Type B pancreatic cell (in vitro differentiated cells): ENCODE measurements around the gene DUSP22. TPM values are rescaled to one million over a fixed set of nuclear protein-coding genes. Genes with fewer than 3 reads are reported as not detected.
"Not testable (repeated sequence)": the region's sequence is repeated elsewhere in the genome, so short reads cannot be mapped to it uniquely, and the experiment has no call there.

ENCODE experiments used
- DNase-seq: peaks from one replicate; pipeline ENCODE4 v3.0.0; 2021; ENCODE audit warnings: mixed read lengths; ENCODE audit not compliant: unreplicated experiment; ENCODE audit errors: extremely low spot score
- H3K27ac Mint-ChIP-seq: 2 replicates; pipeline ENCODE4 v1.8.0; 2021; ENCODE audit warnings: mild to moderate bottlenecking, mixed read lengths
- H3K27me3 Mint-ChIP-seq: 2 replicates; pipeline ENCODE4 v1.8.0; 2021; ENCODE audit warnings: mixed read lengths
- H3K36me3 Mint-ChIP-seq: 2 replicates; pipeline ENCODE4 v1.8.0; 2021; ENCODE audit warnings: mixed read lengths
- H3K4me1 Mint-ChIP-seq: one replicate; pipeline ENCODE4 v1.8.0; 2021; ENCODE audit warnings: mixed read lengths; ENCODE audit not compliant: unreplicated experiment
- H3K4me3 Mint-ChIP-seq: 2 replicates; pipeline ENCODE4 v1.8.0; 2021; ENCODE audit warnings: mild to moderate bottlenecking, mixed read lengths
- H3K9me3 Mint-ChIP-seq: 2 replicates; pipeline ENCODE4 v1.8.0; 2021; ENCODE audit warnings: mixed read lengths
- total RNA-seq: library from RNA; stranded (reverse); gene quantifications from 2 replicates; pipeline ENCODE4 v1.2.1, GENCODE V29; 2021; ENCODE audit warnings: low replicate concordance
- TF ChIP-seq, protein P1 (sequence below): fragments of 200-600 bp; sonication (generic); conservative IDR thresholded peaks from 2 replicates; pipeline ENCODE4 v1.5.0; 2021; ENCODE audit warnings: antibody characterized with exemption, mild to moderate bottlenecking

The DUSP22 gene
- total RNA-seq, 1 donor from 2014 or later, result 25.0 TPM

DNA sequence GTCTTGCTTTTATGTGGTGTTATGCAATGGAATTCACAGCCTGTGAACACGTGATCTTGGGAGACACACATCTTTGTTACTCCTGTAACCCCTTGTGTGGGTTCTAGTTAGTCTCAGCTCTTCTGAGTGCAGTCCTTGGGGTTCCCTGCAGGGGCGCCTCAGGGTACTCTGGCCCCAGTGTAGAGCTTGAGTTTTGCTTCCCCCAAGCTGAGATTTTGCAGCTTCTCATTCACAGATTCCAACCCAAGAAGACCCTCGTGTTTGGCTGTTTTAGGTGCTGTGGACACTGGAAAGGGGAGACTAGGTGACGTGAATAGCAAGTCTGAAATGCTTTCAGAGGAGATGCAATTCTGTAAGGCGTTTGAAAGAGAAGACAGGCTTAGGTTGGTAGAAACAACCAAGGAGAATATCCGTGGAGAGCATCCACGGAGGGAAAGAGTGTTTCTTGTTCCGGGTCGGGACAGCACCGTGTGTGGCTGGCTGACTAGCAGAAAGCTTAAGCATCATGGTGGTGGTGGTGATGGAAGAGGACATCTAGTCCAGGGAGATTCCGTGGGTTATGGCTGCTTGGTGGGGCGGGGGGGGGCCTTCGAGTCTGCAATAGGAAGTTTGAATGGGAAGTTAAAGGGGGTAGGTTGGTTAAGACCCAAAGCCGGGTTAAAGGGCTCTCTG is 30.1 kb downstream of the DUSP22 start:
- TF ChIP-seq, protein P1, sequence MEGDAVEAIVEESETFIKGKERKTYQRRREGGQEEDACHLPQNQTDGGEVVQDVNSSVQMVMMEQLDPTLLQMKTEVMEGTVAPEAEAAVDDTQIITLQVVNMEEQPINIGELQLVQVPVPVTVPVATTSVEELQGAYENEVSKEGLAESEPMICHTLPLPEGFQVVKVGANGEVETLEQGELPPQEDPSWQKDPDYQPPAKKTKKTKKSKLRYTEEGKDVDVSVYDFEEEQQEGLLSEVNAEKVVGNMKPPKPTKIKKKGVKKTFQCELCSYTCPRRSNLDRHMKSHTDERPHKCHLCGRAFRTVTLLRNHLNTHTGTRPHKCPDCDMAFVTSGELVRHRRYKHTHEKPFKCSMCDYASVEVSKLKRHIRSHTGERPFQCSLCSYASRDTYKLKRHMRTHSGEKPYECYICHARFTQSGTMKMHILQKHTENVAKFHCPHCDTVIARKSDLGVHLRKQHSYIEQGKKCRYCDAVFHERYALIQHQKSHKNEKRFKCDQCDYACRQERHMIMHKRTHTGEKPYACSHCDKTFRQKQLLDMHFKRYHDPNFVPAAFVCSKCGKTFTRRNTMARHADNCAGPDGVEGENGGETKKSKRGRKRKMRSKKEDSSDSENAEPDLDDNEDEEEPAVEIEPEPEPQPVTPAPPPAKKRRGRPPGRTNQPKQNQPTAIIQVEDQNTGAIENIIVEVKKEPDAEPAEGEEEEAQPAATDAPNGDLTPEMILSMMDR, result no peak
- H3K9me3 Mint-ChIP-seq, result no peaks in the 10 kb centered on the region
- H3K4me1 Mint-ChIP-seq, result peaks cover under 1% of the 10 kb centered on the region
- no peak overlapping the region for H3K27ac Mint-ChIP-seq
- H3K4me3 Mint-ChIP-seq, result no peak overlapping the region
- H3K36me3 Mint-ChIP-seq, result peaks cover 1% of the 10 kb centered on the region
- H3K27me3 Mint-ChIP-seq, result no peaks in the 10 kb centered on the region
- no peak for DNase-seq

DNA sequence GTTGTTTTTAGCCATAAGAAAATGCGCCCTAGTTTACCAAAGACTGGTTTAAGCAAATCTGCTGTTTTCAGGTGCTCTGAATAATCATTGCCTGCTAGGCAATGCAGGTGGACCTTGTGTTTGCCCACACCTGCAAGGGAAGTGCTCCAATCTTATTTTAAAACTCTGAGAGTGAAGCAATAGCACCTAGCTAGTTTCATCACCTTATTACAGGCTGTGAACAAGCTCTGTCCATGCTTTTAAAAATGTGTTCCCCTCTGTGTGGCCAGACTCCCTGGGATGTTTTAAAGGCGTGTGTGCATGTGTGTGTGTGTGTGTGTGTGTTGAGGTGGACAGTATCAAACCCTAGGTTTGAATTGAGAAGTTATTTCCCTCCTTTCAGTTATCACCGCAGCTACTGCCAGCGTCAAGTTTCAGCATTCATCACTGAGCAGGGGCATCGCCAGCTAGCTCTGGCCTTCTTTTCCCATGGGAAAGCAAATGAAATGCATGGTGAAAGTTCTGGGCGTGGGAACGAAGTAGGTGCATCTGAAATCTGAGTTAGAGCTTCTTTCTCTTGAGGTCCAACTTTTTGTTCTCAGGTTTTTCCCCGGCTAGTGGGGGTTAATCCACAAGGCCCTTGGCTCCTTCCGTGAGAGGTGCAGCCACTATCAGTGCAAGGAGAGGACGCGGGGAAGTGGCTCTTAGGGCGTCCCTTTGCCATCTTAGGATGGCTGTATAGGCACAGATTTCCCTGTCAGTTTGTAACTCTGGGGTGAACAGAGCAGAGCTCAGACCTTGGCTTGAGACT is 30.8 kb downstream of the DUSP22 start:
- no peaks in the 10 kb centered on the region for H3K9me3 Mint-ChIP-seq
- TF ChIP-seq, protein P1, result no peak
- H3K36me3 Mint-ChIP-seq, result peaks cover 6% of the 10 kb centered on the region
- no peaks in the 10 kb centered on the region for H3K4me1 Mint-ChIP-seq
- no peak overlapping the region for H3K4me3 Mint-ChIP-seq
- no peak overlapping the region for H3K27ac Mint-ChIP-seq
- no peak for DNase-seq
- H3K27me3 Mint-ChIP-seq, result no peaks in the 10 kb centered on the region

DNA sequence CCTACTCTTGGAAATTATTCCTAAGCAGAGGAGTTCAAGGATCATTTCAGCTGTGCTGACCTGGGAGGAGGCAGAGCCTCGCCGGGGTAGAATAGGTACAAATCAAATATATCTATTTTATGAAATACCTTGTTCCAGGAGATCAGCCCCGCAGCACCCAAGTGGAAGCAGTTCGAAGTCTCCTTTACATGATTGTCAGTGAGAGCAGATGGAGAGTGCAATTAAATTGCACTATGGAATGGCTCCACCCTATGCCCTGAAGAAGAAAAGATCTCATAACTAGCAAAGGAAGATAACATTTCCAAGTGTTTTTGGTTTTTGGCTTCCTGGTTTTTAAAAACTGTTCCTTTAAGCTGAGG is 31.4 kb downstream of the DUSP22 start:
- no peaks in the 10 kb centered on the region for H3K4me1 Mint-ChIP-seq
- TF ChIP-seq, protein P1, result no peak
- H3K4me3 Mint-ChIP-seq, result no peak overlapping the region
- H3K27me3 Mint-ChIP-seq, result no peaks in the 10 kb centered on the region
- H3K9me3 Mint-ChIP-seq, result no peaks in the 10 kb centered on the region
- H3K36me3 Mint-ChIP-seq, result peaks cover 6% of the 10 kb centered on the region
- no peak overlapping the region for H3K27ac Mint-ChIP-seq
- no peak for DNase-seq

DNA sequence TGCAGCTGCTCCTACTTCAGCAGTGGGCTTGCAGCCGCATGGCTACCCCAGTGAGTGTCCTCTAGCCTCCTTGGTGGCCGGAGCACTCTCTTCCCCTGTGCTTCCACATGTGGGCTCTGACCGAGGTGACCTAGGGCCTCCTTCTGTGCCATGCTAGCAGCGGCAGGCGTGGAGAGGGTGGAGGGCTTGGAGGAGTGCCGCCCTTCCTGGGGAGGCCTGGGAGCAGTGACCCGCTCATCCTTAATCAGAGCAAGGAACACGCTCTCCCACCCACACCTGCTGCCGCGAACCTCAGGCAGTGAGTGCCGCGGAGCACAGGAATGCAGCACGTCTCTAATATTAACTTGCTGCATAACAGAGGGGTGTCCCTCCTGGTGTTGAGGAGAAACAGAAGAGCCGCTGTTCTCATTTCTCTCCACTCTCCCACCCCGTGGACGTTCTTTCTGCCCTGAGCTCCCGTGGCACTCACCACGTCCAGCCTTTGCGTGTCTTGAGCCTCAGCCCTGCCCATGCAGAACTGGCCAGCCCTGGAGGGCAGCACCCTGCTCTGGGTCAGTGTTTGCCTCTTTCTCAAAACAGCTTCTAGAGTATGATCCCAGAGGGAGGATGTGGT is 31.9 kb downstream of the DUSP22 start:
- peaks cover 6% of the 10 kb centered on the region for H3K36me3 Mint-ChIP-seq
- H3K4me3 Mint-ChIP-seq, result no peak overlapping the region
- DNase-seq, result no peak
- H3K27me3 Mint-ChIP-seq, result no peaks in the 10 kb centered on the region
- no peaks in the 10 kb centered on the region for H3K9me3 Mint-ChIP-seq
- H3K4me1 Mint-ChIP-seq, result no peaks in the 10 kb centered on the region
- TF ChIP-seq, protein P1, result no peak
- no peak overlapping the region for H3K27ac Mint-ChIP-seq

DNA sequence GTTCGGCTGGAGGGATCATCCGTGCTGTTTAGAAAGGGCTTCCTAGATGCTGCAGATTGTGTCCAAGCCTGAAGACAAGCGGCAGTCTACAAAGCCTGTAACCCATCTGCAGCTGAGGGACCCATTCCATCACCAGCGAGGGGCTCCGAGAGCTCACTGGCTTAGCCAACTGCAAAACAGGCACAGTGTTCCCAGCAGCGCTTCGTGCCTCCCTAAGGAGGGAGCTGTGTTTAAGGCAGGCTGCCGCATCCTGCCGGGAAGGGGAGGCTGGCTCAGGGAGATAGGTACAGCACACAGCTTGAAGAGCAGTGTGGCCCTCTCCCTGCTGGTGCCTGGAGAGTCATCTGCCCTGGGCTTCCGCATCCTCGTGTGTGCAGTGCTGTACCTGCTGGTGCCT is 32.4 kb downstream of the DUSP22 start:
- no peaks in the 10 kb centered on the region for H3K27me3 Mint-ChIP-seq
- no peaks in the 10 kb centered on the region for H3K9me3 Mint-ChIP-seq
- no peak overlapping the region for H3K27ac Mint-ChIP-seq
- H3K4me3 Mint-ChIP-seq, result no peak overlapping the region
- no peak for DNase-seq
- TF ChIP-seq, protein P1, result no peak
- H3K4me1 Mint-ChIP-seq, result no peaks in the 10 kb centered on the region
- H3K36me3 Mint-ChIP-seq, result peaks cover 6% of the 10 kb centered on the region

DNA sequence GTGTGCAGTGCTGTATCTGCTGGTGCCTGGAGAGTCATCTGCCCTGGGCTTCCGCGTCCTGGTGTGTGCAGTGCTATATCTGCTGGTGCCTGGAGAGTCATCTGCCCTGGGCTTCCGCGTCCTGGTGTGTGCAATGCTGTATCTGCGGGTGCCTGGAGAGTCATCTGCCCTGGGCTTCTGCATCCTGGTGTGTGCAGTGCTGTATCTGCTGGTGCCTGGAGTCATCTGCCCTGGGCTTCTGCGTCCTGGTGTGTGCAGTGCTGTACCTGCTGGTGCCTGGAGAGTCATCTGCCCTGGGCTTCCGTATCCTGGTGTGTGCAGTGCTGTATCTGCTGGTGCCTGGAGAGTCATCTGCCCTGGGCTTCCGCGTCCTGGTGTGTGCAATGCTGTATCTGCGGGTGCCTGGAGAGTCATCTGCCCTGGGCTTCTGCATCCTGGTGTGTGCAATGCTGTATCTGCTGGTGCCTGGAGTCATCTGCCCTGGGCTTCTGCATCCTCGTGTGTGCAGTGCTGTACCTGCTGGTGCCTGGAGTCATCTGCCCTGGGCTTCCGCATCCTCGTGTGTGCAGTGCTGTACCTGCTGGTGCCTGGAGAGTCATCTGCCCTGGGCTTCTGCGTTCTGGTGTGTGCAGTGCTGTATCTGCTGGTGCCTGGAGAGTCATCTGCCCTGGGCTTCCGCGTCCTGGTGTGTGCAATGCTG is 33.0 kb downstream of the DUSP22 start:
- not testable (repeated sequence) for H3K36me3 Mint-ChIP-seq, DNase-seq, H3K4me1 Mint-ChIP-seq, H3K27ac Mint-ChIP-seq, H3K4me3 Mint-ChIP-seq, H3K9me3 Mint-ChIP-seq, H3K27me3 Mint-ChIP-seq

DNA sequence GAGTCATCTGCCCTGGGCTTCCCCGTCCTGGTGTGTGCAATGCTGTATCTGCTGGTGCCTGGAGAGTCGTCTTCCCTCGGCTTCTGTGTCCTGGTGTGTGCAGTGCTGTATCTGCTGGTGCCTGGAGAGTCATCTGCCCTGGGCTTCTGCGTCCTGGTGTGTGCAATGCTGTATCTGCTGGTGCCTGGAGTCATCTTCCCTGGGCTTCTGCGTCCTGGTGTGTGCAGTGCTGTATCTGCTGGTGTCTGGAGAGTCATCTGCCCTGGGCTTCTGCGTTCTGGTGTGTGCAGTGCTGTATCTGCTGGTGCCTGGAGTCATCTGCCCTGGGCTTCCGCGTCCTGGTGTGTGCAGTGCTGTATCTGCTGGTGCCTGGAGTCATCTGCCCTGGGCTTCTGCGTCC is 33.8 kb downstream of the DUSP22 start:
- not testable (repeated sequence) for H3K4me3 Mint-ChIP-seq, H3K9me3 Mint-ChIP-seq, DNase-seq, H3K27me3 Mint-ChIP-seq, H3K36me3 Mint-ChIP-seq, H3K4me1 Mint-ChIP-seq, H3K27ac Mint-ChIP-seq
